C4-2B (cell line): ENCODE results near the gene RAB3B.

ENCODE experiments used
- CTCF ChIP-seq: fragments of 450-650 bp; conservative IDR thresholded peaks from 2 replicates; pipeline ENCODE4 v1.5.1; 2017; ENCODE audit warnings: mild to moderate bottlenecking
- ZFX ChIP-seq: fragments of 450-650 bp; IDR thresholded peaks from 2 replicates; pipeline ENCODE4 v1.6.1; 2017

- TF ChIP-seq CTCF (no peak), ZFX (no peak)
Measured at GRCh38 chr1:52022133-52022532, 31.6 kb upstream of the RAB3B start.
